ENCODE results near the gene RDM1.
"Not testable (repeated sequence)": the region's sequence is repeated elsewhere in the genome, so short reads cannot be mapped to it uniquely, and the experiment has no call there.

Gene RDM1

DNA sequence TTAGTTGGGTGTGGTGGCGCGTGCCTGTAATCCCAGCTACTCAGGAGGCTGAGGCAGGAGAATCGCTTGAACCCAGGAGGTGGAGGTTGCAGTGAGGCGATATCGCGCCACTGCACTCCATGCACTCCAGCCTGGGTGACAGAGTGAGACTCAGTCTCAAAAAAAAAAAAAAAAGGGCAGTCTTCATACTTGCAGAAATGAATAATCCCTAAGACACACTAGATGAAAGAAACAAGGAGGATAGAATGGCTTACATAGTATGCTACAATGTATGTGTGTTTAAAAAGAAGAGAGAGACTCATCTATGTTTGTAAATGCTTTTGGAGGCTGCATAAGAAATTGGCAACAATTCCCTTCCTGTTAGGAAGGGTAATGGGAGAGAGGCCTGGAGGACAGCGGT lies 32.8 kb downstream of the RDM1 start:
- DNase-seq, result not testable (repeated sequence)

DNA sequence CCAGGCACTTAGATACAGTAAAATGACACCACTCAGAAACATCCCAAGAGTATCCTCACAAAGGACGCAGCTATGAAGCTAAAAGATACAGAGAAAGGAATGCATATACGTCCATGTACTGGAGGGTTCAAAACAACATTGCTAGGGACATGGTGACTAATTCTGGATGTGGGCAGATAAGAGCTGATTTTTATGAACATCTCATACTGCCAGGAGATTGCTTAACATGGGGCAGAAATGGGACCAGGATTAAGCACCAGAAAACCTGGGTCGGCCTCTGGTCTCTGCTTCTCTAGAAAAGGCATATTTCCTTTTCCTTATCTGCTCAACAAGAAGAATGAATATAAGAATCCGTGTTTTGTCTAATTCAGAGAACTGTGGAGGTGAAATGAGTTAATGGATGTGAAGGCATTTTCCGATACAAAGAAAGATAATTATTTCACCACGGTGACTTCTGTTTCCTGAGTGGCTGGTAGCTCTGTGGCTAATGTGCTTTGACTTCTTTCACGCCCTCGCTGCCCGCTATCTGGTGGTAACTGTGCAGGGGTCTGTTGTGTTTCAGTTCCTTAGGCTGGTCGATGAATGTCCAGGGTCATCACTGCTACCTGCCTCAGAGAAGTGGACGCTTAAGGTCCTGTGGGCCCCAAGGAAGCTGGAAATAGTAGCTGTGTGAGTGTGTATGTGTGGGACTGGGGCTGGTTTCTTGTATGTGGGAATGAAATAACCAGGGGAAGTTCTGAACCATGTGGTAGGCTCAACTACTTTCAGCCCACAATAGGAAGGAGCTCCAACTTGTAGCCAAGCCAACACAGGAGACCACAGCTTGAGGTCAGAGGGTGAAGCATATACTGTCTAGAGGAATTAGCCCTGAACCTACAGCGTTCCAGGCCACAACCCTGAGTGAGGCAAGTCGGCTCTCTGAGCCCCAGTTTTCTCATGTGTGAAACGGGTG lies 34.7 kb downstream of the RDM1 start:
- no peak for DNase-seq

DNA sequence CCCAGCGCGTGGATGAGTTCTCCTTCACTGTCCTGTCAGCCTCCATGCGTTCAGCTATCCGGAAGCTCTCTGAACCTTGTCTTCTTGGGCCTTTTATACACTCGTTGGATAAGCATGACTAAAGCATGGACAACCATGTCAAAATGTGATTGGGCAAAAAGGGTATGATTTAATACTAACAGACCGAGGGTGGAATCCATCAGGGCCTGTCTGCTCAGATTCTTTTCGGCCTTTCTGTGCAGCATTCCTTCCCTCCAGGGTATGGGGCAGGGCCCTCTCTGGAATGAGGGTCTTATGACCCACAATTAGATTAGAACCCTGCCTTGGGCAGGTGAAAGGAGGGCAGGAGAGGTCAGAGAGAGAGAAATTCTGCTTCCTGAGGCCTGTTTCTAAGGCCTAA lies 36.4 kb downstream of the RDM1 start:
- DNase-seq, result no peak

DNA sequence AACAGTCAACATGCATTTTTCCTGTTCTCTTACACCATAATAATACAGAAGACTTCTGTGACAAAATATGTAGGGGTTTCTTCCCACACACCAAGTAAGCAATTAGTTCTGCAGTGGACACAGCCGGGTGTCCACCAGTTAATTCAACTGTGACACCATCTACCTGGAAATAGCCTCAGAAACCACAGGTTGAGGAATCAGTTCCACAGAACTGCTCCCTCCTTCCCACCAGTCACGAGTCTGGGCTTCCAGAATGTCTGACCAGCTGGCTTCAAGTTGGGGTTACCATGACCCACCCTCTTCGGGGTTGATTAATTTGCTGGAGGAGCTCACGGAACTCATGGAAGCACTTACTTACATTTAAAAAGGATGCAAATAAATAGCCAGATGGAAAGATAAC lies 36.8 kb downstream of the RDM1 start:
- DNase-seq, result no peak

DNA sequence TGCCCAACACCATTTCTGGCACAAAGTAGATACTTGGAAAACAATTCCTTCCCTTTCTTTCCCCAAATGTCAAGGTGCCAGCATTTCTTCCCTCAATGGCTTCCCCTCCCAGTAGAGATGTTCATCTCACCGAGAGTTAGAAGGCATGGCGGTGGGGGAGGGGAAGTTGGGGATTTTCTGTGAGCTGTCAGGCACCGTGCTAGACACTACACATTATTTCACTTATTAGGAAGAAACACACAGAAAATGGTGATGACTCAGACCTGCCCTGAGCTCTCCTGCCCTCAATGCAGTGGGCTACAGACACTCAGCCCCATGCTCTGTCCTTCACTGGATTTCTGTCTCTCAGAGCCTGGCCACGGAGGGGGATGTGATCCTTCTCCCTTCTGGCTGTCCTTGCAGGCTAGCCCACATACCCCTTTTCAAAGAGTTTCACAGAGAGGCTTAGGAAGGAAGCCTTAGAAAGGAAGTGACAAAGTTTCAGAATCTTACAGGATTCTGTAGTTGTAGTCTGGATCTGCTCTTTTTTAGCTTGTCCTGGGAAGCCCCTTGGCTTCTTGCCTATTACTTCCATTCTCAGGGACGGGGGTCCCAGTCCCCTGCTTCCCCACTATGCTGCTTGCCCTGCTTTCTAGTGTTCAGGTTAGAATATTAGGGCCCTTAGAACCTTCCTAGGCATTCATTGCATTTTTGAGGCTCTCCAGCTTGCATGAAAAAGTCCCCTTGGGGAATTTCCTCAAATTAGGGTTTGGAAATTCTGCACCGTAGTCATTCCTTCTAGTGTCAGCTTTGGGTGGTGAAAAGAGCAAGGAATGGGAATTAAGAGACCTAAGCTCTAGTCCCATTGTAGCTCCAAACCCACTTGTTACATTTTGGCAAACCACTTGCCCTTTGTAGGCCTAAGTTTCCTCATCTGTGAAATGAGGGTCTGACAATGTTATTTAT lies 38.2 kb downstream of the RDM1 start:
- DNase-seq, result no peak

DNA sequence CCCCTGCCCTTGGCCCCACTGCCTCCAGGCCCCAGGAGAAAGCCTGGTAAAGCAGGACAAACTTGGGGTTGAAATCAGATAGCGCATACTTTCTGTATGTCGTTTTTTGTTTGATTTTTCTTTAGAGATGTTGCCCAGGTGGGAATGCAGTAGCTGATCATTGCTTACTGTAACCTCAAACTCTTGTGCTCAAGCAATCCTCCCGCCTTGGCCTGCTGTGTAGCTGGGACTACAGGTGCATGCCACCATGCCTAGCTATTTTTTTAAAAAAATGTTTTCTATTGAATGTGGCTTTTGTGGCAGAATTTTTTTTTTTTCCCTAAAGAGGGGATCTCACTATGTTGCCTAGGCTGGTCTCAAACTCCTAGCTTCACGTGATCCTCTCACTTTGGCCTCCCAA lies 39.3 kb downstream of the RDM1 start:
- DNase-seq, result no peak

DNA sequence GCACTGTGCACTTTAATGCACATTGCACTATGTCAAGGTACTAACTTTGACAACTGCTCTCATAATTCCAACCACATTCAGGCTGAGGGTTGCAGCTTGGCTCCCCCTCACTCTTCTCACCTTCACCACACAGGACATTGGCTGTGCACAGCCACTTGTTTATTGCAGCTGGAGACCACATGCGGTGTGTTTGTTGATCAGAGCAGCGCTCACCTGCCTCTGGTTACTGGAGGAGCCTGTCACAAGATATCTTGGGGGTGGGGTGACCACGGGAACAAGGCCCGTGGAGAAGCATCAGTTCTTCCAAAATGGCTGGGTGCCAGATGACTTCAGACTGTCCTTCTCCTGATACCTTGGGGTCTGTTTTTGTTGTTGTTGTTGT lies 39.8 kb downstream of the RDM1 start:
- DNase-seq, result peak; percentile 3

DNA sequence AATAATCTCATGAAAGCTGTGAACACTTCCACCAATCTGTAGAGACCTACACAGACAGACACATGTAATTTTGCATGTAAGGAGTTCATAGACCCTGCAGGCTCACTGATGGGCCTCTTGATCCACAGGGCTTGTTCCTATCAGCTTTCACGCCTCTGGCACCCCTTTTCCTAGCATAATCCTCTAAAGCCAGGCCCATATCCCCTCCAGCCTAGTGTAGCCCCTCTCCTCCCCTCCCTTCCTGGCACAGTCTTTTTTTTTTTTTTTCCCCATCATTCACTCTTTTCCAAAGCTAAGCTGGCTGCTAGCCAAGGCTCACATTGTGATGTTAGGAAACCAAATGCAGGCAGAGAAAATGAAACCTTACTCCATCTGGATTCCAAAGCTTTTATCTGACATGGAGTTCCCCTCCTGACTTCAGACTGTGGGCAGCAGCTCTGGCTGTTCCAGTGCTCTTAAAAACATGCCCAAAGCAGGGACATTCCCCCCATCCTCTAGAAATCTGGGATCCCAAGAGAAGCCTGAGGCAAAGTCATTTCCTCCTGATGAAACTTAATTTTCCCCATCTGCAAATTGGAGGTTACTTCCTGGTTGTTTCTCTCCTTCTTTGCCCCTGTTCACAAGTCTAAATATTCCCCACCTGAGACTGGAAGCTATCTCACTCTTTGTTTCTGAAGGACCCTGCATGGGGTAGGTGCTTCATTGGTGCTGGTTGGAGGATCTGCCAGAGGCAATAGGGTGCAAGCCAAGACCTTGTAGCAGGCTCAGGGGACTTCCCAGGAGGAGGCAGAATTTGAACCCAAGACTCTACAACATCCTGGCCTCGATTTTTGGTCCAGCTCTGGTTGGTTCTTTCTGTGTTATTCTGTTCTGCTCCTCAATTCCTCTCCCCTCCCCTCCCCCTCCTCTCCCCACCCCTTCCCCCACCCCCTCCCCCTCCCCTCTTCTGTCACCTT lies 40.5 kb downstream of the RDM1 start:
- DNase-seq, result peak; percentile 7

DNA sequence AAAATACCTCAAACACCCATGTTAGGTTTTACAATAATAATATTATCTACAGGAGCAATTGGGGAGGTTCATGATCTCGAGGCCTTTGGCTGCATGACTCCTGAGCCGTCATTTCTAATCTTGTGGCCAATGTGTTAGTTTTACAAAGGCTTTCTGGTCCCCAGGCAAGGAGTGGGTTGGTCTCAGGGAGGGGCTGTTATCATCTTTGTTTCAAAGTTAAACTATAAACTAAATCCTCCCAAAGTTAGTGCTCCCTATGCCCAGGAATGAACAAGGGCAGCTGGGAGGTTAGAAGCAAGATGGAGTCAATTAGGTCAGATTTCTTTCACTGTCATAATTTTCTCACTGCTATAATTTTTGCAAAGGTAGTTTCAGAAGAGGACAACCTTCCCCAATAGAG lies 41.3 kb downstream of the RDM1 start:
- DNase-seq, result no peak

DNA sequence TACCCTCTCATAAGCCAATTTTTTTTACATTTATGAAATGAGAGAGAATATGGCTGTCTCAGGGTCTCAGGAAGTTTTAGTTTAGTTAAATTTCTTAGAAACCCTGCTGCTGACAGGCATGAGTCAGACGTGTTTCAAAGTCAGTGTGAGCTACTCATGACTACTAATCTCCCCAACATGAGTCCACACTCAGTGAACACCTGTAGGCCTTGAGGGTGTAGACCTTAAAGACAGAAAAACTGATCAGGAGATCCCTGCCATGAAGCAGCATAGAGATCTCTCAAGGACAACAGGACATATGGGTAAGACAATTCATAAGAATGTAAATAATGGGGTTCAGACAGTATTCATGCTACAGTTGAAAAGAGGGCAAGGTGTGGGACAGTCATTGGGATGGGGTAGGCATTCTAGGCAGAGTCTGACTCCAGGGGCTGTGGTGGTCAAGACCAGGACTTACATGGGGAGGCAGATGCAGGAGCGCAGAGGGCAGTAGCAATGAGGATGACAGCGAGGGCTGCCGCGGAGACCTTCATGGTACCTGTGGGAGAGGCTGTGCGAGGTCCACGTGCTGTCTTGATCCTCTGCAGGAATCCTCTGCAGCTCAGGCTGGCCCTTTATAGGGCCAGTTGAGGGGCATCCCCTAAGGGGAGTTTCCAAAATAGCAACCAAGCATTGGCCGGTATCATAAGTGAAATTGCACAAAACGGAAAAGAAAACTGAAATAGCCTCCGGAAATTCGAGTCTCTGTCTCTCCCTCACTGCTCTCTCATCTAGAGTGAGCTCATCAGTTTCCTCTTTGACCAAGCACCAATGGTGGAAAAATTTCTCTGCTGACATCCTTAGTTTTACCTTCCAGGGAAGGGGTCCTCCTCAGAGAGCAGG lies 50.6 kb downstream of the RDM1 start, which contains the start of gene CCL5:
CCL5 (minus strand) TSS at position 588 of the 882 bp plus-strand sequence.
- DNase-seq, result no peak

DNA sequence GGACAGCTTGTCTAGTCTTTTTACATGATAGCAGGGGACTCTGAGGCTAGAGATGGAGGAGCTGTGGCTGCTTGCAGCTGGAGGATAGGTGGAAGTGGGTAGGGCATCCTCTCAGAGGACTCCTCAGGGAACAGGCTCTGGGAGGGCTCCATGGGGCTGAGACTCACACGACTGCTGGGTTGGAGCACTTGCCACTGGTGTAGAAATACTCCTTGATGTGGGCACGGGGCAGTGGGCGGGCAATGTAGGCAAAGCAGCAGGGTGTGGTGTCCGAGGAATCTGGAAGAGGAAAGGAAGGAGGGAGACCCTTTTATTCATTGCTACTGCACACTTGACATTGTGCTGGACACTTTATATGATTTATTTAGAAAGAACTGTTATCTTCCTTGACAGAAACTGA lies 52.2 kb downstream of the RDM1 start:
- DNase-seq, result no peak

DNA sequence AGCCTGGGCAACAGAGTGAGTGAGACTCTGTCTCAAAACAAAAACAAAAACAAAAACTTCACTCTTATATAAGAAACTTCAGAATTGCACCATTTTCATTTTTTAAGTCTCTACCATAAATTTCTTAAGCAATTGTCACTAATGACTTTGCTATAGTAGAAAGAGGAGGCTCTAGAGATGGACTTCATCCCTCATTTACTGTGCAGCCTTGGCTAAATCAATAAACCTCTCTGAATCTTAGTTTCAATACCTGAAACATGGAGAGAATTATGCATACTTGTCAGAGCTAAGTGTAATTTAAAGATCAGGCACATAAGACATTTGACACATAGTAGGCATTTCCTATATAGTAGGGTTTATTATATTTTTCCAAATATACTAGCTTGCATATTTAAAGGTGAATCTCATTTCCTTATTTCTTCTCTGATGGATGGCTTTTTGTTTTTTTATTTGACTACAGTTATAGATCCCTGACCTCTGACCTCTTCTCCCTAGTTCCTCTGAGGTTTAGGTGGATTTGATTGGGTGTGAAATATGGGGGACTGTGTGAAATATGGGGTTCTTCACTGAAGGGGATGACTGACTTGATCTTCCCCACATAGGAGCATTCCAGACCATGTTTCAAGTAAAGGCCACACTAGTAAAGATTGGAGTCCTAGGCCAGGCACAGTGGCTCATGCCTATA lies 53.1 kb downstream of the RDM1 start:
- DNase-seq, result no peak

DNA sequence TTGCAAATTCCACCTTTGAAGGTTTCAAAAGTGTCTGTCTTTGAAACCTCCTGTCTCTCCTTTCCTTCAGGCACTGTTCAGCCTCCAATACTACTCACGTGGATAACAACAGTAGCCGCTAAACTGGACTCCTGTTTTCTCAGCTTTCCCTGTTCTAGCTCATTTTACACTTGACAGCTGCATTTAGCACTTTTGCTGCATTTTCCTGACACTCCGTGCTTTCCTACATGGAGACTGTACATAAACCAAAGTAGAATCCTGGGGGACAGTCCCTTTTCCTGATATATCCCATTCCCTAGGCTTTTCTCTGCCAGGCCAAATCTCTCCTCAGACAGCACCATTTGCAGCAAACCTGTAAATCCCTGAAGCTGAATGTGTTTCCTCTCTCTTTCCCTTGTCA lies 54.0 kb downstream of the RDM1 start:
- DNase-seq, result no peak

DNA sequence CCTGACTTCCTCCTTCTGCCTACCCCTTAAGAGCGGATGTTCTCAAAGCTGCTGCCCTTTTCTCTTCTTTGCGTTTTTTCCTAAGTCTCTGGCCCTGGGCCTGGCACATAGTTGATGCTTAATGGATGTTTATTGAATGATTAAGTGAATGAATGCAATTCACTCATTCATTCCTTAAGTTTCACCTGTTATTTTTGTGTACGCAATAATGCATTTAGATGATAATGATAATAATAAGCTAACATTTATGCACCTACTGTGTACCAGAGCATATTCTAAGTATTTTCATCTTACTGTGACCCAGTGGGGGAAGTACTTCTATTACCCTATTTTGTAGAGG lies 54.8 kb downstream of the RDM1 start:
- no peak for DNase-seq

DNA sequence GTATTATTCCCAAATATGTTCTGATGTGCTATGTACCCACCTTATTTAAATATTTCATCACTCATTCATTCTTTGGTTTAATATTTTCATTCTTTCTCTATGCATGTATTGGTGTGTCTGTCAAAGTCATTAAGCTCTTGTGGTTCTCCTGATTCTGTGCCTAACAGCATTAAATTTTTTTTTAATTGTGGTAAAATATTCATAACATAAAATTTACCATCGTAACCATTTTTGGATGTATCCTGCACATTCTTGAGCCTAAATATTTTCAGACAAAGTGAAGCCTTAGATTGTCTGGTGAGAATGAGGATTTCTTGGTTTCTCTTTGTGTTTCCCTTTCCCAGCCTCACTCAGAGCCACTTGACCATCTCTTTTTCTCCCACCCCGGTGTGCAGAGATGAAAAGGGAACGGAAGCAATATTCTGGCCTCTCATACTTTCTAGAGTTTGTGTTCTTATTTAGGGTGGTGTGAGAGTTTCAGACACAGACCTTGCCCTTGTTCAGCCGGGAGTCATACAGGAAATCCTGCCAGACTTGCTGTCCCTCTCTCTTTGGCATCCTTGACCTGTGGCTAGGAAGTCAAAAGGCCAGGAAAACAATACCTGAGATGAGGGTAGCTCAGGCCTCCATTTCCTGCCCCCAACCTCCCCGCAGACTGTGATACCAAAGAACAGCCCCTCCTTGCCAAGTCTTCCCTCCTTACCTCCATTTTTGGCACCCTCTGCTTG lies 55.3 kb downstream of the RDM1 start:
- no peak for DNase-seq

DNA sequence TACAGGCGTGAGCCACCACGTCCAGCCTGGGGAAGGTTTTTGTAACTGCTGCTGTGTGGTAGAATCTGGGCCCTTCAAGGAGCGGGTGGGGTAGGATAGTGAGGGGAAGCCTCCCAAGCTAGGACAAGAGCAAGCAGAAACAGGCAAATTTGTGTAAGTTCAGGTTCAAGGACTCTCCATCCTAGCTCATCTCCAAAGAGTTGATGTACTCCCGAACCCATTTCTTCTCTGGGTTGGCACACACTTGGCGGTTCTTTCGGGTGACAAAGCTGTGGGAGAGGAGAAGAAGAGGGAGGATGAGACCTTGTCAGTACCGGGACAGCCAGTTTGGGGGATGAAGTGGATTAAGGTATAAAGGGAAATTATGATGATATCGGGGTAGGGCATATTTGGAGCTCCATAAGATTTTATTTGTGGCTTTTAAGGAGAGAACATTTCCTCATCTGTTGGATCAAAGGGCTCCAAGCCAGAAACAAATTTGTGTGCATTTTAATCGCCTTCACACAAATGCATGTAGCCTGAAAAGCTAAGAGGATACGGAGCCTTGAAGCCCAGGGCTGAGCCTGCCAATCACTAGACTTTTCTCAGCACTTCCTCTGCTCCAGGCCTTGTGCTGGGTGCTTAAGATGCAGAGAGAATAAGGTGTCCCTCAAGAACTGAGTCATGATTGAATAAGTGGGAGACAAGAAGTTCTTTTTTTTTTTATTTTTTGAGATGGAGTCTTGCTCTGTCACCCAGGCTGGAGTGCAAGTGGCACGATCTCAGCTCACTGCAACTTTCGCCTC lies 58.2 kb downstream of the RDM1 start:
- no peak for DNase-seq

DNA sequence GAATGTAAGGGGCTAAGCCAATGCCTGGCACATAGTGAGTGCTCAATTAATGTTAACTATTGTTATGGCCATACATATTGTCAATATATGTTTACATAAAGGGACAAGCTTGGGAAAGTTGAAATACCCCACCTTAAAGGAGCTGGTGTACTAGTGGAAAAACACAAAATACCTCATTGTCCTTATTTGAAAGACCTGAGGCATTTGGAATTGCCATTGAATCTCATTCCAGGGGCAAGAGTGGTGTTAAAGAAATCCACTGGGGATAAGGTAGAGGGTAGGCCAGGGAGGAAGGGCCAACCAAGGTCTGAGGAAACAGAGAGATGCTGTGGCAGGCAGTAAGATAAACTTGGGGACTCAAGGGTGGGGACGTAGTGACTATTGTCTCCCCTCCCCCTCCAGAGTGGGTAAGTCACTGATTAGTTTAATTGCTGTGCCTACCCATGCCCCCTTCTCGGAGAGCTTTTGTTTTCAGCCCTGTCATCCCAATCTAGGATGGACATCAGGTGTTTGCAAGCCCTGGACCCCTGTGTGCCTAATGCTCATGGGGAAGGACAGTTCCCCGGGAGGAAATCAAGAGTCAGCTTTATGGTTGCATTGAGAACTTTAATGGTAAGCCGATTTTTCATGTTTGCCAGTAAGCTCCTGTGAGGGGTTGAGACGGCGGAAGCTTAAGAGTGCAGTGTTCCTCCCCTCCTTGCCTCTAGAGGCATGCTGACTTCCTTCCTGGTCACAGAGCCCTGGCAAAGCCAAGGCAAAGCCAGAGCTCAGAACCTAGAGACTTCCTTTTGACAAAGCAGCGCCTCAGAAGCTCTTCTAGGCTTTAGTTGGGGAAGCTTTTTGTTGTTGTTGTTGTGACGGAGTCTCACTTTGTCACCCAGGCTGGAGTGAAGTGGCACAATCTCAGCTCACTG lies 59.4 kb downstream of the RDM1 start:
- no peak for DNase-seq

DNA sequence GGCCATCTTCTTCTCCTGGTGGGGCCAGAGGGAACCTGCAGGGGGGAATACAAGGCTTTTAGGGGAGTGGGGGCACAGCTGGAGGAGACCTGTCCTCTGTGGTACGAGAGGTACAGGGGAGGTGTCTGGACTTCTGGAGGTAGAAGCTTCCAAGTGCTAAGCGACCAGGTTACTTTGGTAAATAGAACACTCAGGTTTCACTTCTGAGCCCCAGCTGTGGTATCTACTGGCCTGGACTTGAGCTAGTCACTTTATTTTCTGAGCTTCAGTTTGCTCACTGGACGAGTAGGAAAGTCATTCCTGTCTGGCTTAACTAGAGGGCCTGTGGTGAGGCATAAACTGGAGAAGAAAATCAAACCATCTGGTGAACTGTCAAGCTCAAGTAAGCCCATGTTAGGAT lies 61.8 kb downstream of the RDM1 start, which contains the start of gene HEATR9:
HEATR9 (minus strand) TSS at position 155 of the 400 bp plus-strand sequence; CDS start at position 6, 149 bp downstream.
- no peak for DNase-seq
